HEK293 (cell line): ENCODE data around the gene PTMA.

Experiments
- EGR2 ChIP-seq: fragments of 450-650 bp; formaldehyde crosslinking; IDR thresholded peaks from 2 replicates; pipeline ENCODE4 v1.5.1; 2016; ENCODE audit warnings: low read depth, missing biosample characterization, missing genetic modification characterization
- GFI1B ChIP-seq: fragments of 450-650 bp; formaldehyde crosslinking; IDR thresholded peaks from 2 replicates; pipeline ENCODE4 v1.5.1; 2016; ENCODE audit warnings: missing biosample characterization, missing genetic modification characterization
- GLI4 ChIP-seq: fragments of 450-650 bp; formaldehyde crosslinking; IDR thresholded peaks from 2 replicates; pipeline ENCODE4 v1.5.1; 2016; ENCODE audit warnings: missing biosample characterization, missing genetic modification characterization
- GLIS1 ChIP-seq: fragments of 450-650 bp; formaldehyde crosslinking; IDR thresholded peaks from 2 replicates; pipeline ENCODE4 v1.5.1; 2016; ENCODE audit warnings: missing biosample characterization, missing genetic modification characterization
- SCRT1 ChIP-seq: fragments of 450-650 bp; formaldehyde crosslinking; IDR thresholded peaks from 2 replicates; pipeline ENCODE4 v1.5.1; 2016; ENCODE audit warnings: missing biosample characterization, missing genetic modification characterization, borderline replicate concordance
- ZFP37 ChIP-seq: fragments of 450-650 bp; formaldehyde crosslinking; IDR thresholded peaks from 2 replicates; pipeline ENCODE4 v1.5.1; 2016; ENCODE audit warnings: missing biosample characterization, missing genetic modification characterization
- ZFP41 ChIP-seq: fragments of 450-650 bp; formaldehyde crosslinking; IDR thresholded peaks from 2 replicates; pipeline ENCODE4 v1.5.1; 2016; ENCODE audit warnings: missing biosample characterization, missing genetic modification characterization, borderline replicate concordance
- ZNF140 ChIP-seq: fragments of 450-650 bp; formaldehyde crosslinking; IDR thresholded peaks from 2 replicates; pipeline ENCODE4 v1.5.1; 2016; ENCODE audit warnings: missing biosample characterization, missing genetic modification characterization
- ZNF184 ChIP-seq: fragments of 450-650 bp; IDR thresholded peaks from 2 replicates; pipeline ENCODE4 v1.5.1; 2018; ENCODE audit warnings: missing biosample characterization, mild to moderate bottlenecking, missing genetic modification characterization
- ZNF214 ChIP-seq: fragments of 450-650 bp; formaldehyde crosslinking; IDR thresholded peaks from 2 replicates; pipeline ENCODE4 v1.5.1; 2017; ENCODE audit warnings: missing biosample characterization, mild to moderate bottlenecking, missing genetic modification characterization, borderline replicate concordance
- ZNF24 ChIP-seq: fragments of 450-650 bp; formaldehyde crosslinking; IDR thresholded peaks from 2 replicates; pipeline ENCODE4 v1.5.1; 2016; ENCODE audit warnings: missing biosample characterization, missing genetic modification characterization
- ZNF311 ChIP-seq: fragments of 450-650 bp; formaldehyde crosslinking; IDR thresholded peaks from 2 replicates; pipeline ENCODE4 v1.5.1; 2017; ENCODE audit warnings: missing biosample characterization, missing genetic modification characterization, borderline replicate concordance
- ZNF391 ChIP-seq: fragments of 450-650 bp; formaldehyde crosslinking; IDR thresholded peaks from 2 replicates; pipeline ENCODE4 v1.5.1; 2016; ENCODE audit warnings: low read depth, missing biosample characterization, missing genetic modification characterization, borderline replicate concordance
- ZNF394 ChIP-seq: fragments of 450-650 bp; formaldehyde crosslinking; IDR thresholded peaks from 2 replicates; pipeline ENCODE4 v1.5.1; 2016; ENCODE audit warnings: missing biosample characterization, missing genetic modification characterization, mild to moderate bottlenecking, moderate library complexity, borderline replicate concordance
- ZNF514 ChIP-seq: fragments of 450-650 bp; formaldehyde crosslinking; IDR thresholded peaks from 2 replicates; pipeline ENCODE4 v1.5.1; 2016; ENCODE audit warnings: missing biosample characterization, missing genetic modification characterization
- ZNF555 ChIP-seq: fragments of 450-650 bp; formaldehyde crosslinking; conservative IDR thresholded peaks from 2 replicates; pipeline ENCODE4 v1.5.1; 2017; ENCODE audit warnings: missing biosample characterization, mild to moderate bottlenecking, missing genetic modification characterization, inconsistent platforms
- ZNF621 ChIP-seq: fragments of 450-650 bp; formaldehyde crosslinking; IDR thresholded peaks from 2 replicates; pipeline ENCODE4 v1.5.1; 2017; ENCODE audit warnings: missing biosample characterization, missing genetic modification characterization
- ZNF658 ChIP-seq: fragments of 450-650 bp; formaldehyde crosslinking; IDR thresholded peaks from 2 replicates; pipeline ENCODE4; 2016; ENCODE audit warnings: missing biosample characterization, missing genetic modification characterization
- ZNF664 ChIP-seq: fragments of 450-650 bp; formaldehyde crosslinking; IDR thresholded peaks from 2 replicates; pipeline ENCODE4 v1.5.1; 2016; ENCODE audit warnings: missing biosample characterization, missing genetic modification characterization
- ZNF792 ChIP-seq: fragments of 450-650 bp; formaldehyde crosslinking; IDR thresholded peaks from 2 replicates; pipeline ENCODE4 v1.5.1; 2016; ENCODE audit warnings: missing biosample characterization, missing genetic modification characterization
- ZXDB ChIP-seq: fragments of 450-650 bp; formaldehyde crosslinking; IDR thresholded peaks from 2 replicates; pipeline ENCODE4 v1.5.1; 2016; ENCODE audit warnings: missing biosample characterization, missing genetic modification characterization
- TF ChIP-seq, protein P1 (sequence below): fragments of 450-650 bp; formaldehyde crosslinking; IDR thresholded peaks from 2 replicates; pipeline ENCODE4 v1.5.1; 2016; ENCODE audit warnings: missing biosample characterization, missing genetic modification characterization
- TF ChIP-seq, protein P2 (sequence below): fragments of 450-650 bp; formaldehyde crosslinking; IDR thresholded peaks from 2 replicates; pipeline ENCODE4 v1.5.1; 2016; ENCODE audit warnings: missing biosample characterization, missing genetic modification characterization, low read depth
- TF ChIP-seq, protein P3 (sequence below): fragments of 450-650 bp; formaldehyde crosslinking; IDR thresholded peaks from 2 replicates; pipeline ENCODE4 v1.5.1; 2016; ENCODE audit warnings: missing biosample characterization, missing genetic modification characterization, borderline replicate concordance
- TF ChIP-seq, protein P4 (sequence below): fragments of 450-650 bp; formaldehyde crosslinking; IDR thresholded peaks from 2 replicates; pipeline ENCODE4 v1.5.1; 2017; ENCODE audit warnings: missing biosample characterization, missing genetic modification characterization
- TF ChIP-seq, protein P5 (sequence below): IDR thresholded peaks from 2 replicates; pipeline ENCODE4 v1.6.1; 2011; ENCODE audit warnings: mild to moderate bottlenecking, low read depth, low read length, borderline replicate concordance
- TF ChIP-seq, protein P6 (sequence below): fragments of 450-650 bp; formaldehyde crosslinking; IDR thresholded peaks from 2 replicates; pipeline ENCODE4 v1.5.1; 2016; ENCODE audit warnings: missing biosample characterization, missing genetic modification characterization

The PTMA gene

DNA sequence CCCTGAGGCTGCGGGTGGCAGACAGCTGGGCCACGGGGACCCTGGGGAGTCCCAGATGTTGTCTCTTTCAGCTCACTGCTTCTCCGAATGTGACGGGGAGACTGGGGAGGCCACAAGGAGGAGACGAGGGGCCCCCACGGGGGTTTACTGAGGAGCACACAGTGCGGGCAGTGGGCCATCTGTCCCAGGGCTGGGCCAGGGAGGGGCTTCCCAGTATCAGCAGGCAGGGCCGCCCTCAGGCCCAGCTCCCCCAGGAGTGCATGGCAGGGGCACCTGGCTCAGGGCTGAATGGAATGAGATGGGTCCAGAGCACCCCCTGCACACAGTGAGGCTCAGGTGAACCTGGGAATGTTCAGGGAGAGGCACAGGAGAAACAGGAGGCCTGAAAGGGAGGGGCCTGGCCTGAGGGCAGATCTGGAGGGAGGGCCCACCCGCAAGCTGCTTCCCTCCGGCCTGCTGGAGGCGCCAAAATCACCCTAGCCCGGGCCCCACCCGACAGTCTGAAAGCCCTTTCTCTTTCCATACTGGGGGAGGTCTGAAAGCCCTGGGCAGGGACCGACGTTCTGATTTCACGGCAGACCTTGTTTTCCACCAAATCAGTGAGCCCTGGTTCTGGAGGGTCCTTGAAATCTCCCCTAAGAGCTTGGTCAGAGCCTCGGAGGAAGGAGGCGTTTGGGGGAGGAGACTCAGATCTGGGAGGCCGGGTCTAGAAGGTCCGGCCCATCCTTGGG is 35.5 kb upstream of the PTMA start (continued):
- TF ChIP-seq ZNF214 (tag by site-specific recombination) (no peak), GLI4 (tag by site-specific recombination) (no peak), ZNF792 (no peak), ZNF555 (tag by site-specific recombination) (no peak), ZNF391 (tag by site-specific recombination) (no peak), EGR2 (tag by site-specific recombination) (no peak), ZNF184 (tag by site-specific recombination) (no peak), GLIS1 (tag by site-specific recombination) (peak; percentile 69; the same call in 1 of the 2 replicates), ZNF658 (no peak), ZNF621 (tag by site-specific recombination) (no peak), ZNF311 (no peak), ZNF140 (tag by site-specific recombination) (no peak), ZNF24 (tag by site-specific recombination) (no peak), ZFP41 (tag by site-specific recombination) (no peak), ZNF664 (tag by site-specific recombination) (no peak), ZNF394 (no peak), ZFP37 (tag by site-specific recombination) (no peak), SCRT1 (tag by site-specific recombination) (no peak), GFI1B (tag by site-specific recombination) (no peak), ZXDB (tag by site-specific recombination) (0 out of 2 replicates have a peak, but pooled peaks have one; percentile 22), ZNF514 (tag by site-specific recombination) (no peak)
- TF ChIP-seq, protein P1, sequence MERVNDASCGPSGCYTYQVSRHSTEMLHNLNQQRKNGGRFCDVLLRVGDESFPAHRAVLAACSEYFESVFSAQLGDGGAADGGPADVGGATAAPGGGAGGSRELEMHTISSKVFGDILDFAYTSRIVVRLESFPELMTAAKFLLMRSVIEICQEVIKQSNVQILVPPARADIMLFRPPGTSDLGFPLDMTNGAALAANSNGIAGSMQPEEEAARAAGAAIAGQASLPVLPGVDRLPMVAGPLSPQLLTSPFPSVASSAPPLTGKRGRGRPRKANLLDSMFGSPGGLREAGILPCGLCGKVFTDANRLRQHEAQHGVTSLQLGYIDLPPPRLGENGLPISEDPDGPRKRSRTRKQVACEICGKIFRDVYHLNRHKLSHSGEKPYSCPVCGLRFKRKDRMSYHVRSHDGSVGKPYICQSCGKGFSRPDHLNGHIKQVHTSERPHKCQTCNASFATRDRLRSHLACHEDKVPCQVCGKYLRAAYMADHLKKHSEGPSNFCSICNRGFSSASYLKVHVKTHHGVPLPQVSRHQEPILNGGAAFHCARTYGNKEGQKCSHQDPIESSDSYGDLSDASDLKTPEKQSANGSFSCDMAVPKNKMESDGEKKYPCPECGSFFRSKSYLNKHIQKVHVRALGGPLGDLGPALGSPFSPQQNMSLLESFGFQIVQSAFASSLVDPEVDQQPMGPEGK (tag by site-specific recombination): 0 out of 2 replicates have a peak, but pooled peaks have one; percentile 67
- TF ChIP-seq, protein P2, sequence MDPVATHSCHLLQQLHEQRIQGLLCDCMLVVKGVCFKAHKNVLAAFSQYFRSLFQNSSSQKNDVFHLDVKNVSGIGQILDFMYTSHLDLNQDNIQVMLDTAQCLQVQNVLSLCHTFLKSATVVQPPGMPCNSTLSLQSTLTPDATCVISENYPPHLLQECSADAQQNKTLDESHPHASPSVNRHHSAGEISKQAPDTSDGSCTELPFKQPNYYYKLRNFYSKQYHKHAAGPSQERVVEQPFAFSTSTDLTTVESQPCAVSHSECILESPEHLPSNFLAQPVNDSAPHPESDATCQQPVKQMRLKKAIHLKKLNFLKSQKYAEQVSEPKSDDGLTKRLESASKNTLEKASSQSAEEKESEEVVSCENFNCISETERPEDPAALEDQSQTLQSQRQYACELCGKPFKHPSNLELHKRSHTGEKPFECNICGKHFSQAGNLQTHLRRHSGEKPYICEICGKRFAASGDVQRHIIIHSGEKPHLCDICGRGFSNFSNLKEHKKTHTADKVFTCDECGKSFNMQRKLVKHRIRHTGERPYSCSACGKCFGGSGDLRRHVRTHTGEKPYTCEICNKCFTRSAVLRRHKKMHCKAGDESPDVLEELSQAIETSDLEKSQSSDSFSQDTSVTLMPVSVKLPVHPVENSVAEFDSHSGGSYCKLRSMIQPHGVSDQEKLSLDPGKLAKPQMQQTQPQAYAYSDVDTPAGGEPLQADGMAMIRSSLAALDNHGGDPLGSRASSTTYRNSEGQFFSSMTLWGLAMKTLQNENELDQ (tag by site-specific recombination): no peak
- TF ChIP-seq, protein P3, sequence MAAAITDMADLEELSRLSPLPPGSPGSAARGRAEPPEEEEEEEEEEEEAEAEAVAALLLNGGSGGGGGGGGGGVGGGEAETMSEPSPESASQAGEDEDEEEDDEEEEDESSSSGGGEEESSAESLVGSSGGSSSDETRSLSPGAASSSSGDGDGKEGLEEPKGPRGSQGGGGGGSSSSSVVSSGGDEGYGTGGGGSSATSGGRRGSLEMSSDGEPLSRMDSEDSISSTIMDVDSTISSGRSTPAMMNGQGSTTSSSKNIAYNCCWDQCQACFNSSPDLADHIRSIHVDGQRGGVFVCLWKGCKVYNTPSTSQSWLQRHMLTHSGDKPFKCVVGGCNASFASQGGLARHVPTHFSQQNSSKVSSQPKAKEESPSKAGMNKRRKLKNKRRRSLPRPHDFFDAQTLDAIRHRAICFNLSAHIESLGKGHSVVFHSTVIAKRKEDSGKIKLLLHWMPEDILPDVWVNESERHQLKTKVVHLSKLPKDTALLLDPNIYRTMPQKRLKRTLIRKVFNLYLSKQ (tag by site-specific recombination): no peak
- TF ChIP-seq, protein P4, sequence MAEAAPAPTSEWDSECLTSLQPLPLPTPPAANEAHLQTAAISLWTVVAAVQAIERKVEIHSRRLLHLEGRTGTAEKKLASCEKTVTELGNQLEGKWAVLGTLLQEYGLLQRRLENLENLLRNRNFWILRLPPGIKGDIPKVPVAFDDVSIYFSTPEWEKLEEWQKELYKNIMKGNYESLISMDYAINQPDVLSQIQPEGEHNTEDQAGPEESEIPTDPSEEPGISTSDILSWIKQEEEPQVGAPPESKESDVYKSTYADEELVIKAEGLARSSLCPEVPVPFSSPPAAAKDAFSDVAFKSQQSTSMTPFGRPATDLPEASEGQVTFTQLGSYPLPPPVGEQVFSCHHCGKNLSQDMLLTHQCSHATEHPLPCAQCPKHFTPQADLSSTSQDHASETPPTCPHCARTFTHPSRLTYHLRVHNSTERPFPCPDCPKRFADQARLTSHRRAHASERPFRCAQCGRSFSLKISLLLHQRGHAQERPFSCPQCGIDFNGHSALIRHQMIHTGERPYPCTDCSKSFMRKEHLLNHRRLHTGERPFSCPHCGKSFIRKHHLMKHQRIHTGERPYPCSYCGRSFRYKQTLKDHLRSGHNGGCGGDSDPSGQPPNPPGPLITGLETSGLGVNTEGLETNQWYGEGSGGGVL: no peak
- TF ChIP-seq, protein P5, sequence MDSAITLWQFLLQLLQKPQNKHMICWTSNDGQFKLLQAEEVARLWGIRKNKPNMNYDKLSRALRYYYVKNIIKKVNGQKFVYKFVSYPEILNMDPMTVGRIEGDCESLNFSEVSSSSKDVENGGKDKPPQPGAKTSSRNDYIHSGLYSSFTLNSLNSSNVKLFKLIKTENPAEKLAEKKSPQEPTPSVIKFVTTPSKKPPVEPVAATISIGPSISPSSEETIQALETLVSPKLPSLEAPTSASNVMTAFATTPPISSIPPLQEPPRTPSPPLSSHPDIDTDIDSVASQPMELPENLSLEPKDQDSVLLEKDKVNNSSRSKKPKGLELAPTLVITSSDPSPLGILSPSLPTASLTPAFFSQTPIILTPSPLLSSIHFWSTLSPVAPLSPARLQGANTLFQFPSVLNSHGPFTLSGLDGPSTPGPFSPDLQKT: no peak
- TF ChIP-seq, protein P6, sequence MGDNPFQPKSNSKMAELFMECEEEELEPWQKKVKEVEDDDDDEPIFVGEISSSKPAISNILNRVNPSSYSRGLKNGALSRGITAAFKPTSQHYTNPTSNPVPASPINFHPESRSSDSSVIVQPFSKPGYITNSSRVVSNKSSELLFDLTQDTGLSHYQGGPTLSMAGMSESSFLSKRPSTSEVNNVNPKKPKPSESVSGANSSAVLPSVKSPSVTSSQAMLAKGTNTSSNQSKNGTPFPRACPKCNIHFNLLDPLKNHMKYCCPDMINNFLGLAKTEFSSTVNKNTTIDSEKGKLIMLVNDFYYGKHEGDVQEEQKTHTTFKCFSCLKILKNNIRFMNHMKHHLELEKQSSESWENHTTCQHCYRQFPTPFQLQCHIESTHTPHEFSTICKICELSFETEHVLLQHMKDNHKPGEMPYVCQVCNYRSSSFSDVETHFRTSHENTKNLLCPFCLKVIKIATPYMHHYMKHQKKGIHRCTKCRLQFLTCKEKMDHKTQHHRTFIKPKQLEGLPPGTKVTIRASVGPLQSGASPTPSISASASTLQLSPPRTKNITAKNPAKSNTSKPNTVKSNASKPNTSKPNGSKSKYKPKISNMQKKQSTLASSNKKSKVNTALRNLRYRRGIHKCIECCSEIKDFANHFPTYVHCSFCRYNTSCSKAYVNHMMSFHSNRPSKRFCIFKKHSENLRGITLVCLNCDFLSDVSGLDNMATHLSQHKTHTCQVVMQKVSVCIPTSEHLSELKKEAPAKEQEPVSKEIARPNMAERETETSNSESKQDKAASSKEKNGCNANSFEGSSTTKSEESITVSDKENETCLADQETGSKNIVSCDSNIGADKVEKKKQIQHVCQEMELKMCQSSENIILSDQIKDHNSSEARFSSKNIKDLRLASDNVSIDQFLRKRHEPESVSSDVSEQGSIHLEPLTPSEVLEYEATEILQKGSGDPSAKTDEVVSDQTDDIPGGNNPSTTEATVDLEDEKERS: no peak
